A549 (cell line): Measurements from ENCODE around the gene CHADL. TPM values are rescaled to one million over a fixed set of nuclear protein-coding genes. Genes with fewer than 3 reads are reported as not detected.

ENCODE experiments used
- ATAC-seq, 2 experiments: fragments of 200-7000 bp in 1 of 2; fragments of >200 bp in 1 of 2; cut with Nextera tagmentation in 1 of 2; cut with Tn5 transposase in 1 of 2; 3 replicates each; pipeline versions ENCODE4 v1.8.0 to v1.9.1; 2018 to 2020; ENCODE audit warnings: mild to moderate bottlenecking in 1 of 2, moderate library complexity in 1 of 2
- CTCF ChIA-PET: fragments of 300-600 bp; sonication (Branson Sonifier 250); formaldehyde crosslinking; extraction: SDS; loops from one replicate; lab custom pipeline; 2021; ENCODE audit warnings: antibody characterized with exemption, inconsistent platforms; lab: Yijun Ruan, JAX
- POLR2A ChIA-PET: fragments of 350-600 bp; formaldehyde crosslinking; extraction: SDS; loops from one replicate; lab custom pipeline; 2021; ENCODE audit warnings: antibody characterized with exemption, inconsistent platforms; lab: Yijun Ruan, JAX
- DNase-seq, 2 experiments: peaks; one replicate each; pipeline versions ENCODE4 v3.0.0 to v3.0.0-alpha.2; 2011 to 2016; ENCODE audit warnings: low read depth in 1 of 2, low spot score in 1 of 2
- FAIRE-seq: peaks from 2 replicates; lab custom pipeline; 2011; peaks lifted over from hg19 to GRCh38; lab: Jason Lieb, UNC
- H3K27ac ChIP-seq, 2 experiments: fragments of >200 bp; sonication (Bioruptor Twin); formaldehyde crosslinking; 3 replicates each; pipeline ENCODE4 v1.5.1; 2016 to 2017
- H3K4me1 ChIP-seq: fragments of >200 bp; sonication (Bioruptor Twin); formaldehyde crosslinking; 3 replicates; pipeline ENCODE4 v1.6.1; 2016
- H3K4me2 ChIP-seq: fragments of >200 bp; sonication (Bioruptor Twin); formaldehyde crosslinking; 3 replicates; pipeline ENCODE4 v1.6.1; 2016
- H3K4me3 ChIP-seq: fragments of >200 bp; sonication (Bioruptor Twin); formaldehyde crosslinking; 3 replicates; pipeline ENCODE4 v1.5.1; 2016
- H3K9me3 ChIP-seq: fragments of >200 bp; sonication (Bioruptor Twin); formaldehyde crosslinking; 3 replicates; pipeline ENCODE4 v1.6.1; 2016
- BCL3 ChIP-seq: fragments of >200 bp; sonication (Bioruptor Twin); formaldehyde crosslinking; IDR thresholded peaks from 3 replicates; pipeline ENCODE4 v1.6.1; 2016
- EHF ChIP-seq: fragments of 250-450 bp; sonication (Bioruptor Pico); IDR thresholded peaks from 2 replicates; pipeline ENCODE4 v1.5.0; 2020; ENCODE audit warnings: mild to moderate bottlenecking
- ESRRA ChIP-seq: fragments of 150-350 bp; IDR thresholded peaks from 2 replicates; pipeline ENCODE4 v1.6.1; 2014; ENCODE audit warnings: mild to moderate bottlenecking, low read length, borderline replicate concordance
- FOSL2 ChIP-seq, 2 experiments: fragments of 450-650 bp in 1 of 2; fragments of >200 bp in 1 of 2; sonication (Bioruptor Twin) in 1 of 2; formaldehyde crosslinking; IDR thresholded peaks; 2 replicates each; pipeline versions ENCODE4 v1.5.0 to v1.6.1; 2016 to 2020; ENCODE audit warnings: mild to moderate bottlenecking in 1 of 2, moderate library complexity in 1 of 2
- HES2 ChIP-seq: fragments of >200 bp; sonication (Bioruptor Twin); formaldehyde crosslinking; IDR thresholded peaks from 2 replicates; pipeline ENCODE4 v1.6.1; 2016
- HOXB5 ChIP-seq: fragments of 250-450 bp; sonication (Bioruptor Pico); IDR thresholded peaks from 2 replicates; pipeline ENCODE4 v1.5.0; 2020; ENCODE audit warnings: mild to moderate bottlenecking, moderate library complexity
- JUNB ChIP-seq: fragments of >200 bp; sonication (Bioruptor Twin); formaldehyde crosslinking; IDR thresholded peaks from 2 replicates; pipeline ENCODE4 v1.6.1; 2016
- KDM1A ChIP-seq: fragments of 200-600 bp; sonication (generic); IDR thresholded peaks from 2 replicates; pipeline ENCODE4 v1.6.1; 2016; ENCODE audit warnings: low read depth, mild to moderate bottlenecking
- NPAS2 ChIP-seq: fragments of 250-450 bp; sonication (Bioruptor Pico); IDR thresholded peaks from 2 replicates; pipeline ENCODE4 v1.8.0; 2022; ENCODE audit warnings: mild to moderate bottlenecking, moderate library complexity, borderline replicate concordance
- NR3C1 ChIP-seq: fragments of >200 bp; sonication (Bioruptor Twin); formaldehyde crosslinking; IDR thresholded peaks from 3 replicates; pipeline ENCODE4 v1.6.1; 2017
- PHF8 ChIP-seq: fragments of 200-600 bp; sonication (generic); IDR thresholded peaks from 2 replicates; pipeline ENCODE4 v1.6.1; 2016; ENCODE audit warnings: low read depth, mild to moderate bottlenecking, antibody characterized with exemption, moderate library complexity, borderline replicate concordance
- POLR2A ChIP-seq: IDR thresholded peaks from 2 replicates; pipeline ENCODE4 v1.6.1; 2012; ENCODE audit warnings: mild to moderate bottlenecking, low read length
- RAD21 ChIP-seq, 2 experiments: fragments of >200 bp in 1 of 2; sonication (Bioruptor Twin) in 1 of 2; formaldehyde crosslinking in 1 of 2; IDR thresholded peaks in 1 of 2; conservative IDR thresholded peaks in 1 of 2; 2 replicates in 1 of 2; 3 replicates in 1 of 2; pipeline ENCODE4 v1.6.1; 2012 to 2018; ENCODE audit warnings: inconsistent platforms in 1 of 2
- REST ChIP-seq: fragments of 200-600 bp; sonication (generic); IDR thresholded peaks from 2 replicates; pipeline ENCODE4 v1.6.1; 2016; ENCODE audit warnings: antibody characterized with exemption, mild to moderate bottlenecking, moderate library complexity
- RNF2 ChIP-seq: fragments of 200-600 bp; sonication (generic); IDR thresholded peaks from 2 replicates; pipeline ENCODE4 v1.6.1; 2016; ENCODE audit warnings: low read depth, mild to moderate bottlenecking, antibody characterized with exemption, moderate library complexity, borderline replicate concordance
- TFCP2L1 ChIP-seq: fragments of 250-450 bp; sonication (Bioruptor Pico); IDR thresholded peaks from 2 replicates; pipeline ENCODE4 v1.5.0; 2021; ENCODE audit warnings: mild to moderate bottlenecking
- ZSCAN20 ChIP-seq: fragments of 250-450 bp; sonication (Bioruptor Pico); IDR thresholded peaks from 2 replicates; pipeline ENCODE4 v1.8.0; 2022; ENCODE audit warnings: mild to moderate bottlenecking, moderate library complexity
- WGBS: methylation state at CpG from one replicate; pipeline ENCODE4 v1.1.6; 2017; ENCODE audit errors: missing lambda C conversion rate; 5-methylcytosine and 5-hydroxymethylcytosine counted together
- polyA plus RNA-seq, 4 experiments: library from polyadenylated mRNA; depleted of rRNA in 3 of 4; stranded (reverse); fragments of >200 nt; fragmentation: RNase III in 1 of 4; extraction: RNeasy Plus Mini Kit Qiagen cat#74134 plus additional on column Dnase treatment in 1 of 4; gene quantifications; 2 replicates in 3 of 4; 3 replicates in 1 of 4; pipeline ENCODE4 v1.2.3, GENCODE V29; 2011 to 2017
- TF ChIP-seq, protein P1 (sequence below): fragments of 450-650 bp; IDR thresholded peaks from 2 replicates; pipeline ENCODE4 v1.6.1; 2014; ENCODE audit warnings: antibody characterized with exemption

CHADL gene
- polyA plus RNA-seq, 2 of the 4 experiments (the other 2 are of a cell fraction), result not detected

GRCh38 chr22:41248758-41249157 lies 8.0 kb upstream of the CHADL start:
- no peak for TF ChIP-seq KDM1A
- no peak for TF ChIP-seq ESRRA
- Histone ChIP-seq H3K4me1 (no peaks in the 10 kb centered on the region), H3K4me3 (no peak overlapping the region), H3K4me2 (no peak overlapping the region), H3K27ac (no peak overlapping the region), H3K9me3 (no peaks in the 10 kb centered on the region)
- CTCF ChIA-PET, result interaction anchor here (0.5 kb wide), 1 partner anchor 26 kb away, joined by 3 read pairs; no protein-coding TSS in a partner anchor
- WGBS, result 100% methylated on average over 3 of the region's 10 CpGs
- POLR2A ChIA-PET, result no interaction called here
- ATAC-seq (no peak), FAIRE-seq (no peak), DNase-seq (no peak)

DNA sequence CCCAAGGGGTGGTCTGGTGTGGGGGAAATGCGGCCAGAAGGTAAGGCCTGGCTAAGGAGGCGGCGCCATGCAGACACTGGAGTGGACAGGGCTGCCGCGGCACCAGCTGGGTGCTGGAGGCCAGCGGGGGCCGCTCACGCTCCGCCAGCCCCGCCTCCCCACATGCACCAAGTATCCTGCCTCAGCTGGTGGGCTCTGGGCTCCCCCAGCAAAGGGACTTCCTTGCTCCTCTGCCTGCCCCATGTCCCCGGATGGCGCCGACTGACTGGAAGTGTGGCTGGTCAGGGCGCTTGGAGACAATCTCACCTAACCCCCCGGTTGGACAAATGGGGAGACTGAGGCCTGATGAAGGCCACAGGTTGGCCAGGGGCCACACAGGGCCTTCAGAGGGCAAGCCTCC lies 7.6 kb upstream of the CHADL start:
- WGBS, result 87% methylated on average over 7 of the region's 15 CpGs
- H3K4me3 ChIP-seq, result no peak overlapping the region
- H3K9me3 ChIP-seq, result no peaks in the 10 kb centered on the region
- FAIRE-seq, result no peak
- ChIA-PET CTCF (interaction anchor here (0.5 to 1.7 kb wide), 2 partner anchors 11 to 26 kb away, joined by 3 to 6 read pairs; no protein-coding TSS in a partner anchor), POLR2A (interaction anchor here (0.8 kb wide), 1 partner anchor 220 kb away, joined by 3 read pairs; the partner anchor contains the start of gene PHF5A)
- no peak overlapping the region for H3K4me2 ChIP-seq
- ATAC-seq, result no peak
- H3K27ac ChIP-seq, result no peak overlapping the region
- no peak for DNase-seq
- no peaks in the 10 kb centered on the region for H3K4me1 ChIP-seq
- TF ChIP-seq HES2 (no peak), NR3C1 (no peak), NPAS2 (CRISPR knock-in tag) (no peak), JUNB (no peak), BCL3 (no peak), RAD21 (conservative IDR thresholded peaks at IDR 0.05 in 1 of 2, IDR thresholded peaks at IDR 0.05 in 1 of 2) (no peak), PHF8 (no peak), TFCP2L1 (CRISPR knock-in tag) (no peak), EHF (CRISPR knock-in tag) (no peak)
- TF ChIP-seq, protein P1, sequence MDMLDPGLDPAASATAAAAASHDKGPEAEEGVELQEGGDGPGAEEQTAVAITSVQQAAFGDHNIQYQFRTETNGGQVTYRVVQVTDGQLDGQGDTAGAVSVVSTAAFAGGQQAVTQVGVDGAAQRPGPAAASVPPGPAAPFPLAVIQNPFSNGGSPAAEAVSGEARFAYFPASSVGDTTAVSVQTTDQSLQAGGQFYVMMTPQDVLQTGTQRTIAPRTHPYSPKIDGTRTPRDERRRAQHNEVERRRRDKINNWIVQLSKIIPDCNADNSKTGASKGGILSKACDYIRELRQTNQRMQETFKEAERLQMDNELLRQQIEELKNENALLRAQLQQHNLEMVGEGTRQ, result no peak

DNA sequence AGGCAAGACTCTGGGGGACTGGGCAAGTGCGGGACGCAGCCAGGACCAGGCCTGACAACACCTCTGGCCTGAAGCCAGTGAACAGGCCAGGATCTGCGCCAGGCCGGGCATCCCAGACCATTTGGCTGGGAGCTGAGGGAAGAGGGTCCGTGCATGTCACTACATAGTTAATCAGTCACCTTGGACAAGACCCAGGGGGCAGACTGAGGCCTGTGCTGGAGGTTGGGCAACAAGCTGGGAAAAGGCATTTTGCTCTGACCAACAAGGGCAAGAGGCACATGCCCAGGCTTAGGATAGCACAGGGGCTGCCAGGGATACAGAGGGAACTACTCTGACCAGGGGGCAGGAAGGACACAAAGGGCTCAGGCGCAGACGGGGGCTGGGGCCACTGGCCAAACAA lies 7.0 kb upstream of the CHADL start:
- CTCF ChIA-PET, result interaction anchor here (1.7 kb wide), 1 partner anchor 10 kb away, joined by 6 read pairs; no protein-coding TSS in a partner anchor
- Histone ChIP-seq H3K4me2 (no peak overlapping the region), H3K4me1 (no peaks in the 10 kb centered on the region), H3K9me3 (no peaks in the 10 kb centered on the region), H3K27ac (no peak overlapping the region), H3K4me3 (no peak overlapping the region)
- no peak for ATAC-seq
- TF ChIP-seq ZSCAN20 (no peak), NR3C1 (no peak), PHF8 (no peak)
- FAIRE-seq, result no peak
- 97% methylated on average over 7 of the region's 7 CpGs for WGBS
- POLR2A ChIA-PET, result interaction anchor here (0.8 kb wide), 1 partner anchor 221 kb away, joined by 3 read pairs; the partner anchor contains the start of gene PHF5A
- DNase-seq, result no peak

DNA sequence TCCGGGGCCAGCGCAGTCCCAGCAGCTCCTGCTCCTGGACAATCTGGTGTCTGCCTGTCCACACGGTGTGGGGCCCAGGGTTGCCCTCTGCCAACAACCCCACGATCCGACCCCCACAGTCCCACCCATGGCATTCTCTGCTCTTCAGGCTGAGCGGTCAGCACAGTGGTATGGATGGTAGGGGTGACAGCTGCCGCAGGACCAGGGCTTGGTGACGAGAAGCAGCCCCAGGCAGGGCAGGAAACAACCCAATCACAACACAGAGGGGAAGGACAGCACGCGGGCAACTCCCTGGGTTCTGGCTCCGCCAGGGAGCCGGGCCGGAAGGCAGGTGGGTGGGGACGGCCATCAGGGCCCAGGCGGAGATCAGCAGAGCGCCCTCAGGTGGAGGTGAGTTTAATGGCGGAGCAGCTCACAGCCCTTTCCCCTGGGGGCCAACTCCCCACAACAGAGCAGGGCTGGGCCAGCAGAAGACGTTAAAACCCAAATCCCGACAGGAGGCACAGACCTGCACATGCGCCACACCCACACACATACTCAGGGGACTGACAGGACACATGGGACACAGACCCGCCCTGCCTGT lies 5.3 kb upstream of the CHADL start:
- H3K4me2 ChIP-seq, result no peak overlapping the region
- no peak for DNase-seq
- ChIA-PET POLR2A (no interaction called here), CTCF (interaction anchor here (1.1 to 1.4 kb wide), 2 partner anchors 14 to 323 kb away, joined by 3 to 4 read pairs; no protein-coding TSS in a partner anchor)
- no peaks in the 10 kb centered on the region for H3K9me3 ChIP-seq
- peak in 1 of 2 experiments; percentile 13; a peak in 3 of 6 replicates for ATAC-seq
- 85% methylated on average over 17 of the region's 21 CpGs for WGBS
- H3K4me3 ChIP-seq, result no peak overlapping the region
- TF ChIP-seq POLR2A (no peak), REST (no peak), RAD21 (conservative IDR thresholded peaks at IDR 0.05 in 1 of 2, IDR thresholded peaks at IDR 0.05 in 1 of 2) (no peak), HOXB5 (CRISPR knock-in tag) (no peak), NPAS2 (CRISPR knock-in tag) (no peak), FOSL2 (IDR thresholded peaks at IDR 0.05) (no peak), FOSL2 (CRISPR knock-in tag; IDR thresholded peaks at IDR 0.05) (no peak), RNF2 (no peak)
- TF ChIP-seq, all 56 proteins: peak for 0
- FAIRE-seq, result no peak
- Histone ChIP-seq H3K27ac (no peak overlapping the region), H3K4me1 (no peaks in the 10 kb centered on the region)
